OCI-LY1 (cell line): Measurements from ENCODE around the gene CTNND2.

Experiments
- H2AFZ ChIP-seq: fragments of 200-600 bp; sonication (generic), shearing (Covaris generic); 2 replicates; pipeline ENCODE4 v1.6.0; 2014; ENCODE audit warnings: antibody characterized with exemption, mild to moderate bottlenecking, low read length
- H3F3A ChIP-seq: fragments of 200-600 bp; sonication (generic), shearing (Covaris generic); 2 replicates; pipeline ENCODE4 v1.6.0; 2014; ENCODE audit warnings: mild to moderate bottlenecking, antibody characterized with exemption, low read length, moderate library complexity; ENCODE audit not compliant: insufficient read depth
- H3K27ac ChIP-seq: fragments of 200-600 bp; sonication (generic); 2 replicates; pipeline ENCODE4 v1.5.1; 2014; ENCODE audit warnings: low read length, mixed run types, mild to moderate bottlenecking, low read depth; ENCODE audit not compliant: poor library complexity, severe bottlenecking
- H3K27me3 ChIP-seq: fragments of 200-600 bp; sonication (generic); 2 replicates; pipeline ENCODE4 v1.6.0; 2014; ENCODE audit warnings: antibody characterized with exemption, mild to moderate bottlenecking, low read length, moderate library complexity; ENCODE audit not compliant: insufficient read depth
- H3K36me3 ChIP-seq: fragments of 200-600 bp; sonication (generic); 2 replicates; pipeline ENCODE4 v1.6.1; 2014; ENCODE audit warnings: mild to moderate bottlenecking, antibody characterized with exemption, low read length, moderate library complexity, mixed read lengths; ENCODE audit not compliant: insufficient read depth
- H3K4me1 ChIP-seq: fragments of 200-600 bp; sonication (generic); 2 replicates; pipeline ENCODE4 v1.5.1; 2014; ENCODE audit warnings: mild to moderate bottlenecking, low read length, moderate library complexity; ENCODE audit not compliant: insufficient read depth, severe bottlenecking
- H3K4me2 ChIP-seq: fragments of 200-600 bp; sonication (generic), shearing (Covaris generic); 2 replicates; pipeline ENCODE4 v1.6.1; 2014; ENCODE audit warnings: low read length
- H3K4me3 ChIP-seq: fragments of 200-600 bp; sonication (generic); 2 replicates; pipeline ENCODE4 v1.5.1; 2014; ENCODE audit warnings: low read length, low read depth, mild to moderate bottlenecking, mixed read lengths; ENCODE audit not compliant: poor library complexity, severe bottlenecking
- H3K79me2 ChIP-seq: fragments of 200-600 bp; shearing (Covaris generic); 2 replicates; pipeline ENCODE4 v1.6.1; 2016; ENCODE audit warnings: mixed run types, low read length, mixed read lengths; ENCODE audit not compliant: insufficient read depth
- H3K9ac ChIP-seq: fragments of 200-600 bp; sonication (generic), shearing (Covaris generic); 2 replicates; pipeline ENCODE4 v1.6.1; 2014; ENCODE audit warnings: mild to moderate bottlenecking, low read length, mixed read lengths
- H3K9me2 ChIP-seq: fragments of 200-600 bp; sonication (generic), shearing (Covaris generic); 2 replicates; pipeline ENCODE4 v1.6.1; 2014; ENCODE audit warnings: low read depth, mild to moderate bottlenecking, low read length, mixed read lengths
- H3K9me3 ChIP-seq: fragments of 200-600 bp; shearing (Covaris generic); 2 replicates; pipeline ENCODE4 v1.6.1; 2014; ENCODE audit warnings: low read length, mixed read lengths
- H4K20me1 ChIP-seq: fragments of 200-600 bp; sonication (generic), shearing (Covaris generic); 2 replicates; pipeline ENCODE4 v1.6.0; 2016; ENCODE audit warnings: mild to moderate bottlenecking, low read length; ENCODE audit not compliant: insufficient read depth
- CTCF ChIP-seq: fragments of 200-600 bp; sonication (generic), shearing (Covaris generic); IDR thresholded peaks from 2 replicates; pipeline ENCODE4 v1.5.1; 2017; ENCODE audit warnings: mild to moderate bottlenecking, antibody characterized with exemption, low read length, moderate library complexity, mixed read lengths
- EZH2 ChIP-seq: fragments of 200-600 bp; sonication (generic), shearing (Covaris generic); IDR thresholded peaks from 2 replicates; pipeline ENCODE4 v1.8.0; 2017; ENCODE audit warnings: borderline replicate concordance, mixed run types, mild to moderate bottlenecking, antibody characterized with exemption, low read length, moderate library complexity, mixed read lengths

The CTNND2 gene

GRCh38 chr5:11346336-11346735, 557.9 kb downstream of the CTNND2 start:
- Histone ChIP-seq H4K20me1 (no peaks in the 10 kb centered on the region), H3K9ac (no peak overlapping the region), H3K36me3 (no peaks in the 10 kb centered on the region), H3K27ac (no peak overlapping the region), H3K4me1 (no peaks in the 10 kb centered on the region), H2AFZ (no peak overlapping the region), H3K4me2 (no peak overlapping the region), H3K79me2 (no peaks in the 10 kb centered on the region), H3F3A (no peaks in the 10 kb centered on the region), H3K27me3 (no peaks in the 10 kb centered on the region), H3K4me3 (no peak overlapping the region), H3K9me2 (no peaks in the 10 kb centered on the region), H3K9me3 (no peaks in the 10 kb centered on the region)
- TF ChIP-seq EZH2, result no peak
- TF ChIP-seq CTCF, result no peak

GRCh38 chr5:11335881-11336760, 568.1 kb downstream of the CTNND2 start:
- H4K20me1 ChIP-seq, result no peaks in the 10 kb centered on the region

GRCh38 chr5:11334404-11334803, 569.8 kb downstream of the CTNND2 start:
- TF ChIP-seq EZH2 (no peak), CTCF (no peak)
- Histone ChIP-seq H3K4me2 (no peak overlapping the region), H3K9me3 (no peaks in the 10 kb centered on the region), H3K4me1 (no peaks in the 10 kb centered on the region), H3F3A (no peaks in the 10 kb centered on the region), H3K9me2 (no peaks in the 10 kb centered on the region), H3K79me2 (no peaks in the 10 kb centered on the region), H3K36me3 (no peaks in the 10 kb centered on the region), H3K27ac (no peak overlapping the region), H3K27me3 (no peaks in the 10 kb centered on the region), H3K4me3 (no peak overlapping the region), H2AFZ (no peak overlapping the region), H4K20me1 (no peaks in the 10 kb centered on the region), H3K9ac (no peak overlapping the region)

More at GRCh38 chr5:11335881-11336760, 568.1 kb downstream of the CTNND2 start:
- Histone ChIP-seq H3K27me3 (no peaks in the 10 kb centered on the region), H2AFZ (no peak overlapping the region), H3K36me3 (no peaks in the 10 kb centered on the region), H3K9ac (no peak overlapping the region), H3K27ac (no peak overlapping the region), H3K9me3 (no peaks in the 10 kb centered on the region), H3K4me2 (no peak overlapping the region), H3K4me1 (no peaks in the 10 kb centered on the region), H3K4me3 (no peak overlapping the region), H3K79me2 (no peaks in the 10 kb centered on the region), H3K9me2 (no peaks in the 10 kb centered on the region), H3F3A (no peaks in the 10 kb centered on the region)
- TF ChIP-seq CTCF (no peak), EZH2 (no peak)
